ENCODE measurements around the gene TMEM176A.
"Not testable (repeated sequence)": the region's sequence is repeated elsewhere in the genome, so short reads cannot be mapped to it uniquely, and the experiment has no call there.

The TMEM176A gene

GRCh38 chr7:150807616-150808438 is 7.3 kb downstream of the TMEM176A start:
- not testable (repeated sequence) for FAIRE-seq; DNase-seq (ENCODE audit: insufficient read length, low spot score)

- DNase-seq (ENCODE audit: insufficient read length, low spot score) (no peak), FAIRE-seq (no peak)
These were observed 13.9 kb downstream of the TMEM176A start for GRCh38 chr7:150814328-150815001.

GRCh38 chr7:150818971-150819370 is 18.4 kb downstream of the TMEM176A start:
- FAIRE-seq, result no peak
- no peak for DNase-seq (ENCODE audit: insufficient read length, low spot score)

- no peak for FAIRE-seq
- DNase-seq (ENCODE audit: insufficient read length, low spot score), result no peak
These were observed 19.6 kb downstream of the TMEM176A start for GRCh38 chr7:150820148-150820547.

GRCh38 chr7:150820578-150821198 is 20.1 kb downstream of the TMEM176A start:
- FAIRE-seq, result no peak

GRCh38 chr7:150823043-150823442 is 22.5 kb downstream of the TMEM176A start:
- FAIRE-seq (no peak), DNase-seq (ENCODE audit: insufficient read length, low spot score) (no peak)

More at GRCh38 chr7:150820578-150821198, 20.1 kb downstream of the TMEM176A start:
- no peak for DNase-seq (ENCODE audit: insufficient read length, low spot score)

GRCh38 chr7:150823484-150824126 is 23.0 kb downstream of the TMEM176A start:
- DNase-seq (ENCODE audit: insufficient read length, low spot score), result no peak
- no peak for FAIRE-seq

- FAIRE-seq (no peak), DNase-seq (ENCODE audit: insufficient read length, low spot score) (no peak)
These were observed 24.0 kb downstream of the TMEM176A start for GRCh38 chr7:150824379-150825177.

- FAIRE-seq (no peak), DNase-seq (ENCODE audit: insufficient read length, low spot score) (no peak)
These were observed 25.7 kb downstream of the TMEM176A start for GRCh38 chr7:150826061-150826849.

- DNase-seq (ENCODE audit: insufficient read length, low spot score), result no peak
- FAIRE-seq, result no peak
These were observed 27.8 kb downstream of the TMEM176A start for GRCh38 chr7:150828384-150828783.

- DNase-seq (ENCODE audit: insufficient read length, low spot score) (no peak), FAIRE-seq (no peak)
These were observed 28.9 kb downstream of the TMEM176A start for GRCh38 chr7:150829426-150829825.

GRCh38 chr7:150830937-150831336 is 30.4 kb downstream of the TMEM176A start:
- FAIRE-seq (no peak), DNase-seq (ENCODE audit: insufficient read length, low spot score) (no peak)

GRCh38 chr7:150831851-150832250 is 31.3 kb downstream of the TMEM176A start:
- DNase-seq (ENCODE audit: insufficient read length, low spot score) (no peak), FAIRE-seq (no peak)

- no peak for FAIRE-seq
- no peak for DNase-seq (ENCODE audit: insufficient read length, low spot score)
These were observed 34.5 kb downstream of the TMEM176A start for GRCh38 chr7:150835019-150835418.

GRCh38 chr7:150835702-150836280 is 35.2 kb downstream of the TMEM176A start:
- FAIRE-seq (no peak), DNase-seq (ENCODE audit: insufficient read length, low spot score) (no peak)

- no peak for FAIRE-seq
- DNase-seq (ENCODE audit: insufficient read length, low spot score), result no peak
These were observed 38.5 kb downstream of the TMEM176A start for GRCh38 chr7:150838965-150839650.

GRCh38 chr7:150842018-150842417 is 41.4 kb downstream of the TMEM176A start:
- FAIRE-seq, result no peak
- DNase-seq (ENCODE audit: insufficient read length, low spot score), result no peak

GRCh38 chr7:150842716-150843115 is 42.1 kb downstream of the TMEM176A start:
- FAIRE-seq (no peak), DNase-seq (ENCODE audit: insufficient read length, low spot score) (no peak)

Measured in HTR-8/SVneo (cell line).